Left ventricle myocardium inferior (tissue), 1 donor: ENCODE measurements around the gene NOL7. TPM values are rescaled to one million over a fixed set of nuclear protein-coding genes. Genes with fewer than 3 reads are reported as not detected.

Experiments used
- DNase-seq: peaks from one replicate; pipeline ENCODE4 v3.0.0-alpha.2; 2020
- H3K27ac ChIP-seq: fragments of 200-600 bp; replicated peaks from 2 replicates; pipeline ENCODE4 v1.8.0; 2021
- H3K27me3 ChIP-seq: fragments of 200-600 bp; 2 replicates; pipeline ENCODE4 v1.8.0; 2021; ENCODE audit warnings: low read depth
- H3K36me3 ChIP-seq: fragments of 200-600 bp; 2 replicates; pipeline ENCODE4 v1.8.0; 2021
- H3K4me1 ChIP-seq: fragments of 200-600 bp; 2 replicates; pipeline ENCODE4 v1.8.0; 2021
- H3K4me3 ChIP-seq: fragments of 200-600 bp; 2 replicates; pipeline ENCODE4 v1.8.0; 2021; ENCODE audit warnings: mild to moderate bottlenecking, moderate library complexity
- H3K9me3 ChIP-seq: fragments of 200-600 bp; replicated peaks from 2 replicates; pipeline ENCODE4 v1.8.0; 2021
- intact Hi-C: fragments of 100-400 bp; cut with micrococcal nuclease; formaldehyde crosslinking; loops from one replicate; pipeline ENCODE4 v1.11.0; 2022
- total RNA-seq: library from RNA; stranded (reverse); fragmentation: NEBNext Ultra II Directional; extraction: Animal tissue kit (Norgen Biotek cat#: 25700); gene quantifications from one replicate; pipeline ENCODE4 v1.2.1, GENCODE V29; 2021
- TF ChIP-seq, protein P1 (sequence below): fragments of 200-600 bp; IDR thresholded peaks from 2 replicates; pipeline ENCODE4 v1.8.0; 2021; ENCODE audit warnings: antibody characterized with exemption, mild to moderate bottlenecking, borderline replicate concordance
- donor health status: DM: no; HTN: yes; CAD: no; lungs with severe emphysema.

NOL7 gene
- total RNA-seq, 1 donor from 2014 or later, result 46.9 TPM

DNA sequence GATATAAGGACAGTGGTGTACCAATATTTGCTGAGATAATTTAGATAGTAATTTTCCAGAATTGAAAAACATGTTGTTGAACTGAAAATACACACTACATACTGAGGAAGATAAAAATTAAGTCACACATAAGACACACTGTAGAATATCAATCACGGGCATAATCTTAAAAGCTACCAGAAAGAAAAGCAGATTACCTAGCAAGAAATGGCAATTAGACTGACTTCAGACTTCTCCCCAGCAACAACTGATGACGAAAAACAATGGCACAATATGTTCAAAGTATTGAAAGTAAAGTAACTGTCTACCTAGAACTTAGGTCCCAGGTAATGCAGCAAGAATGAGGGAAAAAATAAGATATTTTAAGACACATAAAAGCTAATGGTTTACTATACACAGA lies 46.5 kb downstream of the NOL7 start:
- no peak overlapping the region for H3K27ac ChIP-seq
- TF ChIP-seq, protein P1, sequence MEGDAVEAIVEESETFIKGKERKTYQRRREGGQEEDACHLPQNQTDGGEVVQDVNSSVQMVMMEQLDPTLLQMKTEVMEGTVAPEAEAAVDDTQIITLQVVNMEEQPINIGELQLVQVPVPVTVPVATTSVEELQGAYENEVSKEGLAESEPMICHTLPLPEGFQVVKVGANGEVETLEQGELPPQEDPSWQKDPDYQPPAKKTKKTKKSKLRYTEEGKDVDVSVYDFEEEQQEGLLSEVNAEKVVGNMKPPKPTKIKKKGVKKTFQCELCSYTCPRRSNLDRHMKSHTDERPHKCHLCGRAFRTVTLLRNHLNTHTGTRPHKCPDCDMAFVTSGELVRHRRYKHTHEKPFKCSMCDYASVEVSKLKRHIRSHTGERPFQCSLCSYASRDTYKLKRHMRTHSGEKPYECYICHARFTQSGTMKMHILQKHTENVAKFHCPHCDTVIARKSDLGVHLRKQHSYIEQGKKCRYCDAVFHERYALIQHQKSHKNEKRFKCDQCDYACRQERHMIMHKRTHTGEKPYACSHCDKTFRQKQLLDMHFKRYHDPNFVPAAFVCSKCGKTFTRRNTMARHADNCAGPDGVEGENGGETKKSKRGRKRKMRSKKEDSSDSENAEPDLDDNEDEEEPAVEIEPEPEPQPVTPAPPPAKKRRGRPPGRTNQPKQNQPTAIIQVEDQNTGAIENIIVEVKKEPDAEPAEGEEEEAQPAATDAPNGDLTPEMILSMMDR, result no peak
- peaks cover 62% of the 10 kb centered on the region for H3K4me1 ChIP-seq
- no peak for DNase-seq
- H3K27me3 ChIP-seq, result no peaks in the 10 kb centered on the region
- H3K4me3 ChIP-seq, result no peak overlapping the region
- intact Hi-C loops, result no loop called here
- no peaks in the 10 kb centered on the region for H3K9me3 ChIP-seq
- H3K36me3 ChIP-seq, result no peaks in the 10 kb centered on the region

DNA sequence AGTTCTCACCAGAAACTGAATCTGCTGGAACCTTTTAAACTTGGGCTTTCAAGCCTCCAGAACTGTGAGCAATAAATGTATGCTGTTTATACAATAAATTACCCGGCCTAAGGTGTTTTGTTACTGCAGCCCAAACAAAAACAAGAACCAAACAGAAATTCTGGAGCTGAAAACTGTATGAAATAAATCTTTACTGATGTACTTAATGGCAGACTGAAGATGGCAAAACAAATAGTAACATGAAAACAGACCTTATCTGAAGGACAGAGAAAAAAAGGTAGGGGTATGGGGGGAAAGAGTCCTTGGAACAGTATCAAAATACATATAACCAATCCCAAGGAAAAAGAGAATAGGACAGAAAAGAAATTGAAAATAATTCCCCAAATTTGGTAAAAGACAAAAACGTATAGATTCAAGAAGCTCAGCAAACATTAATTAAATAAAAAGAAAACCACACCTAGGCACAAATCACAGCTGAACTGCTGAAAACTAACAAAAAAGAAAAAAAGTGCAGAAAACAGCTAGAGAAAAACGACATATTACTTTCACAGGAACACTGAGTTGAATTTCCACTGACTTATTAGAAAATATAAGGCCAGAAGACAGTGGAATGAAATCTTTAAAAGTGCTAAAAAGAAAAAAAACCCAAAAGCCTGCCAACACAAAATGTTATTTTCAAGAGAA lies 47.7 kb downstream of the NOL7 start:
- Histone ChIP-seq H3K27me3 (no peaks in the 10 kb centered on the region), H3K9me3 (no peaks in the 10 kb centered on the region), H3K4me3 (no peak overlapping the region), H3K36me3 (no peaks in the 10 kb centered on the region), H3K27ac (no peak overlapping the region), H3K4me1 (peaks cover 73% of the 10 kb centered on the region)
- intact Hi-C loops, result no loop called here
- TF ChIP-seq, protein P1, result no peak
- no peak for DNase-seq

DNA sequence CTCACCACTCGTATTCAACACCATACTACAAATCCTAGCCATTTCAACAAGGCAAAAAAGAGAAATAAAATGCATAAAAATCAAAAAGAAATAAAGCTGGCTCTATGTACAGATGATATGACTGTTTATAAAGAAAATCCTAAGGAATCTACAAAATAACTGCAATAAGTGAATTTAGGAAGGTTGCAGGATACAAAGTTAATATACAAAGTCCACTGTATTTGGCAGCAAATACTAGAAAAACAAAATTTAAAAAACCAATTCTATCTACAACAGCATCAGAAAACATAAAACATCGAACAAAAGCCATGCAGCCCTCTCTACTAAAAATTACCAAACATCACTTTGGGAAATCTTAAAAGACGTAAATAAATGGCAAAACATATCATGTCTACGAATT lies 48.9 kb downstream of the NOL7 start:
- Histone ChIP-seq H3K9me3 (no peaks in the 10 kb centered on the region), H3K27ac (no peak overlapping the region), H3K4me1 (peaks cover 82% of the 10 kb centered on the region), H3K27me3 (no peaks in the 10 kb centered on the region), H3K4me3 (no peak overlapping the region), H3K36me3 (no peaks in the 10 kb centered on the region)
- TF ChIP-seq, protein P1, result no peak
- intact Hi-C loops, result no loop called here
- no peak for DNase-seq

DNA sequence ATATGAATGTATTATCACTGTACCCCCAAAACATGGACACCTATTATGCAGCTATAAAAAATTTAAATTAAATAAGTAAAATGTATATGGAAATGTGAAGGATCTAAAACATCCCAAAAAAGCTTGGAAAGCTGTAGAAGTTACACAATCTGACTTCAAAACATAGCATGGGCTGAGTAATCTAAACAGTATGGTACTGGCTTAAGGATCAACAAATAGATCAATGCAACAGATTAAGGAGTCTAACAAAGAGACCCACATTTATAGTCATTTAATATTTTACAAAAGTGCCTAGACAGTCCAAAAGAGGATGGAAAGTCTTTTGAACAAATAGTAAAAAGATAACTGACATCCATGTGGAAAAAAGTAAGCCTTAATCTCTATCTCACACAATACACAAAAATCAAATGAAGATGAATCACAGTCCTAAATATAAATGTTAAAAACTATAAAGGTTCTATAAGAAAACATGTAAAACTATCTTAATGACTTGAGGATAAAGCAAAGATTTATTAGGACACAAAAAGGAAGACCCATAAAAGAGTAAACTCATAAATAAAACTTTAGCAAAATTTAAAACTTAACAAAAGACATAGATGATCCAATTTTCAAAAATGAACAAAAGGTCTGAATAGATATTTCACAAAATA lies 49.7 kb downstream of the NOL7 start:
- no peak for DNase-seq
- H3K27ac ChIP-seq, result no peak overlapping the region
- H3K27me3 ChIP-seq, result no peaks in the 10 kb centered on the region
- no peaks in the 10 kb centered on the region for H3K9me3 ChIP-seq
- H3K4me3 ChIP-seq, result no peak overlapping the region
- peaks cover 75% of the 10 kb centered on the region for H3K4me1 ChIP-seq
- intact Hi-C loops, result no loop called here
- TF ChIP-seq, protein P1, result no peak
- H3K36me3 ChIP-seq, result no peaks in the 10 kb centered on the region

DNA sequence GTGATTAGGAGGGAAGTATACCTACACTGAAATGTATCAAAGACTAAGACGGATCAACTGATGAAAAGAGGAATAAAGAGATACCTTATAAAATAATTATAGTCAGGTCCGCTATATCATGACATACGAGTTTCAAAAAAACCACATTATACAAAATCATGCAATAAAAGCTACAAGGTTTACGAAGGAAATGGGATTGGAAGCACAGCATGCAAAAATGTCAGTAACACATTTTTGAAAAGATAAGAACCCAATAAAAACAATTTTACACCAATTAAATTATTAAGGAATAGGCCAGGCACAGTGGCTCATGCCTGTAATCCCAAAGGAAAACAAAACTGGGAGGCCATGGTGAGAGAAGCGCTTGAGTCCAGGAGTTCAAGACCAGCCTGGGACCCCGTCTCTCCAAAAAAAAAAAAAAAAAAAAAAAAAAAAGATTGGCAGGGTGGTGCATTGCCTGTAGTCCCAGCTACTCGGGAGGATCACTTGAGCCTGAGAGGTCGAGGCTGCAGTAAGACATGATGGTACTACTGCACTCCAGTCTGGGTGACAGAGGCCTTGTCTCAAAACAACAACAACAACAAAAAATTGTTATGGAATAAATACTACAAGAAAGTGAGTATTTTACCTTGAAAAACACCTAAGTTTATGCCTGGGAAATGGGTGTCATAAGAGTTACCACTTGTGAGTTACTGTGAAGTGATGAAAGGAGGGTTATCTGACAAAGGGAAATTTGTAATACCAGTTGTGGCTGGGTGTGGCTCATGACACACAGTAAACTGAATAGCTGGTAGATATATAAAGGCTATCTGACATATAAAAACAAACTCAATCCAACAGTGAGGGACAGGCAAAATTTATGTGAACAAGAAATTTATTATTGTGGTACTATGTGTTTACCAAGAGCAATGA lies 51.3 kb downstream of the NOL7 start:
- TF ChIP-seq, protein P1, result no peak
- Histone ChIP-seq H3K4me3 (no peak overlapping the region), H3K9me3 (no peaks in the 10 kb centered on the region), H3K27ac (no peak overlapping the region), H3K36me3 (no peaks in the 10 kb centered on the region), H3K27me3 (no peaks in the 10 kb centered on the region), H3K4me1 (peaks cover 59% of the 10 kb centered on the region)
- no peak for DNase-seq
- intact Hi-C loops, result no loop called here
